Right ventricle myocardium superior (tissue), 1 donor: ENCODE results near the gene SLC36A2. TPM values are rescaled to one million over a fixed set of nuclear protein-coding genes. Genes with fewer than 3 reads are reported as not detected.

Experiments
- total RNA-seq: library from RNA; stranded (reverse); fragmentation: NEBNext Ultra II Directional; extraction: Animal tissue kit (Norgen Biotek cat#: 25700); gene quantifications from one replicate; pipeline ENCODE4 v1.2.1, GENCODE V29; 2021
- donor health status: DM: no; HTN: yes; CAD: no; lungs with severe emphysema.

Gene SLC36A2
- total RNA-seq, 1 donor from 2014 or later = 1.2 TPM

Other genes with a start within 250 kb of the SLC36A2 start
- gene ANXA6, start 189.8 kb downstream of the SLC36A2 start, total RNA-seq = 202 TPM
- gene CCDC69, start 123.5 kb downstream of the SLC36A2 start, total RNA-seq = 178 TPM
- 26.2 TPM for gene GM2A, start 94.4 kb downstream of the SLC36A2 start, total RNA-seq
- gene SLC36A3, start 43.8 kb downstream of the SLC36A2 start, total RNA-seq = not detected
- 4.4 TPM for gene SLC36A1, start 100.0 kb upstream of the SLC36A2 start, total RNA-seq
- gene FAT2, start 243.8 kb upstream of the SLC36A2 start, total RNA-seq = not detected